Activated CD8-positive, alpha-beta memory T cell treated with anti-CD3 and anti-CD28 coated beads, Interleukin-2, amount 10 ng/mL, durations not matched to agents 7 days and 5 days (primary cell): ENCODE data around the gene SPATS2L. TPM values are rescaled to one million over a fixed set of nuclear protein-coding genes. Genes with fewer than 3 reads are reported as not detected.

ENCODE experiments used
- ATAC-seq: fragments of 150-1000 bp; cut with Tn5 transposase; one replicate; pipeline ENCODE4 v1.10.0; 2021; ENCODE audit warnings: moderate library complexity
- CTCF ChIA-PET: fragments of 350-600 bp; sonication (Branson Sonifier 250); formaldehyde crosslinking; loops from one replicate; lab custom pipeline; 2021; ENCODE audit warnings: antibody characterized with exemption; lab: Charles Lee
- DNase-seq: peaks from one replicate; pipeline ENCODE4 v3.0.0-alpha.2; 2020
- H3K27ac Mint-ChIP-seq: one replicate; pipeline ENCODE4 v1.8.0; 2021; ENCODE audit warnings: mild to moderate bottlenecking, mixed read lengths
- H3K27me3 Mint-ChIP-seq: one replicate; pipeline ENCODE4 v1.8.0; 2021; ENCODE audit warnings: mixed read lengths
- H3K36me3 Mint-ChIP-seq: one replicate; pipeline ENCODE4 v1.8.0; 2021; ENCODE audit warnings: mild to moderate bottlenecking, mixed read lengths
- H3K4me1 Mint-ChIP-seq: one replicate; pipeline ENCODE4 v1.8.0; 2021; ENCODE audit warnings: mixed read lengths
- H3K4me3 Mint-ChIP-seq: one replicate; pipeline ENCODE4 v1.8.0; 2021; ENCODE audit warnings: mild to moderate bottlenecking, moderate library complexity, mixed read lengths
- H3K9me3 Mint-ChIP-seq: one replicate; pipeline ENCODE4 v1.8.0; 2022; ENCODE audit warnings: low read depth, mixed read lengths
- total RNA-seq, 2 experiments: library from RNA; stranded (reverse); gene quantifications; one replicate each; pipeline ENCODE4 v1.2.3, GENCODE V29; 2021

SPATS2L gene
- total RNA-seq, 2 experiments from 2014 or later: 62.9 to 89.7 TPM

DNA sequence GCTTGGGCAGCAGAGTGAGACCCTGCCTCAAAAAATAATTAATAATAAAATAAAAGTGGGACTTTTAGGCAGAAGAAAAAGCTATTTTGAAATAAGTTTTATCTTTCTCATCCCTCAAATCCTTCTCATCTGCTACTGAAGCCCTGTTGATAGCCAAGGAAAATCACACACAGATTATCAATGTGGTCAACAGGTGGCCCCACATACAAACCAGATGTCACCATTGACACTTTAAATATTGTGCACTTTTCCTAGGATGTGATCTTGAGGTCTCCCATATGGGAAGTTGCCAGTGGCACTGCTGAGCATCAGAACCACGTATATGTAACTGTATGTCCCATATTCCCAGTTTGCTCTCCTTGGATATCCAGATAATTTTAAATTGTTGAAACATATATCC, 138.8 kb downstream of the SPATS2L start:
- DNase-seq (no peak), ATAC-seq (no peak)
- CTCF ChIA-PET: no interaction called here
- no peaks in the 10 kb centered on the region for H3K27me3 Mint-ChIP-seq
- peaks cover 48% of the 10 kb centered on the region for H3K36me3 Mint-ChIP-seq
- no peak overlapping the region for H3K4me3 Mint-ChIP-seq
- H3K27ac Mint-ChIP-seq: no peak overlapping the region
- H3K4me1 Mint-ChIP-seq: peaks cover 11% of the 10 kb centered on the region
- H3K9me3 Mint-ChIP-seq: no peaks in the 10 kb centered on the region

DNA sequence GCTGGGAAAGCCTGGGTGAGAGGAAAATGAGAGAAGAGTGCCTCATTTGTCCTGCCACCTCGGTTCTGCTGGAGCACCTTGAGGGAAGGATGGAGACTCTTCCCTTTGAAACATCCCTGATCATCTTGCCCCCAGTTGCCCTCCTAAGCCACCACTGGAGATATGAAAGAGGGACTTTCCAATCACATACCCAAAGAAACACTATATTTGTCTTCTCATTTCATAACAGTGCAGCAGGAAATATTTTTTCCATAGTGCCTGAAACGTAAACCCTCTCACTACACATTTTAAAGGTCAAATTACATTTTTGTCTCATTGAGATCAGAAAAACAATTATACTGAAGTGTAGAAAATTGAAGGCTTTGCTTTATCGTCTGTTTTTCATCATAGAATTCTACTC, 140.1 kb downstream of the SPATS2L start:
- no peaks in the 10 kb centered on the region for H3K9me3 Mint-ChIP-seq
- H3K27ac Mint-ChIP-seq: no peak overlapping the region
- H3K4me3 Mint-ChIP-seq: no peak overlapping the region
- H3K36me3 Mint-ChIP-seq: peaks cover 43% of the 10 kb centered on the region
- CTCF ChIA-PET: no interaction called here
- H3K4me1 Mint-ChIP-seq: peaks cover 11% of the 10 kb centered on the region
- no peaks in the 10 kb centered on the region for H3K27me3 Mint-ChIP-seq
- DNase-seq: no peak
- ATAC-seq: no peak

DNA sequence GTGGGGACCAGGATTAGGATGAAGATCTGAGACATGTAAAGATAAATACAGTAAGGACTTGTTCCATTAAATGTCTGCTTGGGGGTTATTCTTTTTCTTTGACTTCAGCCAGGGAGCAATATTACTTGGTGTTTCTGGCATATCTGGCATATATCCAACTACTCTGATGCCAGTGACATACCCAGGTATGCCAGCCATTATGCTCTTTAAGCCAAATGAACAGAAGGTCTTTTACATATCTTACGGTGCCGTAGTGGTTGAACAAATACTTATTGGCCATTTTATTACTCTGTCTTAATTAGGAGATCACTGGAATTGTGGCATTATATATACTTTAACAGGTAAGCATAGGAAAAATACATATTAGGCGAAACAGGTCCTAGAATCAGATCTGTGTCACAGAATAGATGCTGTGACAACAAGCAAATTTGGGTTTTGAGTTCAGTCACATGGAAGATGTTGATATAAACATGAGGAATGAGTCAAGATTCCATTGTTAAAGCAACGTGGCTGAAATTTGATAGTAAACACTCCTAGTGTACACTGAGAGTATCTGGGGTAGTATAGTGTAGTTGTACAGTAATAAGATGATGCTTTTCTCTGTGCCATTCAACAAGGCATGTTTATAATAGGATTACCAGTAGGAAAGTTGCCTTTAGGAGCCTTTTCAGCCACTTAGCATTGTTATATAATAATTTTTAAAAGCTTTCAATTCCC, 140.8 kb downstream of the SPATS2L start:
- DNase-seq: no peak
- H3K36me3 Mint-ChIP-seq: peaks cover 40% of the 10 kb centered on the region
- peaks cover 11% of the 10 kb centered on the region for H3K4me1 Mint-ChIP-seq
- ATAC-seq: no peak
- H3K27ac Mint-ChIP-seq: no peak overlapping the region
- no peak overlapping the region for H3K4me3 Mint-ChIP-seq
- no peaks in the 10 kb centered on the region for H3K27me3 Mint-ChIP-seq
- CTCF ChIA-PET: no interaction called here
- H3K9me3 Mint-ChIP-seq: no peaks in the 10 kb centered on the region

DNA sequence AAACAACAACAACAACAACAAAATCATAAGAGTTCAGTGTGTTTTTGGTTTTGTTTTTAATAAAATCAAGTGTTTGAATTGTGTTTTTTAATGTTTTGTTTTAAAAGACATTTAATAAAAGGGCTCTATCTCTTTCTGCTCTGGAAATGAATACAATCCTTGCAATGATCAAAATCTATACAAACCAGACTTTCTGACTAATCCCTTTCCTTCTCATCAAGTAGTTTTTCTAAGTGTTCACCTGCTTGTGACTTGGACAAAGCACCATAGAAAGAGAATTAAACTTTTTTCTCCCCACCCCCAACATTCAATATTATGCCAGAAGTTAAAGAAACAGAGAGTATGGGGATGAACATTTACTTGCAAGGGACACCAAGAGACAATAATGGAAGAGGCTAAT, 142.0 kb downstream of the SPATS2L start:
- Mint-ChIP-seq H3K9me3 (no peaks in the 10 kb centered on the region), H3K4me3 (no peak overlapping the region), H3K27me3 (no peaks in the 10 kb centered on the region), H3K4me1 (peaks cover 11% of the 10 kb centered on the region), H3K27ac (no peak overlapping the region), H3K36me3 (peaks cover 36% of the 10 kb centered on the region)
- DNase-seq: no peak
- CTCF ChIA-PET: no interaction called here
- ATAC-seq: no peak

DNA sequence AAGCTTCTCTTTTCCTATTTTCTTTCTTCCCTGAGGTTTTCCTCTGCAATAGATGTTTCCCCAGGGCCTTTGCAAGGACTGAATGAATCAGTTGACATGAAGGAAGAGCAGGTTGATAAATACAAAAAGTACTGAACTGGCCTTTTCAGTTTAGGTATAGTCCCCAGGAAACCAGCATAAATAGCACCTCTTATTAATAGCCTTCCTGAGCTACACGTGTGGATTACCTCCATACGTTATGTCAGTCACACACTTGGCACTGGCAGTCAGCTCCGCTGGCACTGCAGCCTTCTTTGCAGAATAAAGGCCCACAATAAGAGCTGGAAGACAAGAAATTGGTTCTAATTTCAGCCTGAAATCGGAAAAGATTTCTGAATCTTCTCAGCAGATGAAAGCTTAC, 142.7 kb downstream of the SPATS2L start:
- no peaks in the 10 kb centered on the region for H3K9me3 Mint-ChIP-seq
- peaks cover 32% of the 10 kb centered on the region for H3K36me3 Mint-ChIP-seq
- CTCF ChIA-PET: interaction anchor here (1.3 kb wide), 1 partner anchor 24 kb away, joined by 3 read pairs; no protein-coding TSS in a partner anchor
- no peaks in the 10 kb centered on the region for H3K27me3 Mint-ChIP-seq
- DNase-seq (no peak), ATAC-seq (no peak)
- H3K4me3 Mint-ChIP-seq: no peak overlapping the region
- peaks cover 14% of the 10 kb centered on the region for H3K4me1 Mint-ChIP-seq
- no peak overlapping the region for H3K27ac Mint-ChIP-seq

DNA sequence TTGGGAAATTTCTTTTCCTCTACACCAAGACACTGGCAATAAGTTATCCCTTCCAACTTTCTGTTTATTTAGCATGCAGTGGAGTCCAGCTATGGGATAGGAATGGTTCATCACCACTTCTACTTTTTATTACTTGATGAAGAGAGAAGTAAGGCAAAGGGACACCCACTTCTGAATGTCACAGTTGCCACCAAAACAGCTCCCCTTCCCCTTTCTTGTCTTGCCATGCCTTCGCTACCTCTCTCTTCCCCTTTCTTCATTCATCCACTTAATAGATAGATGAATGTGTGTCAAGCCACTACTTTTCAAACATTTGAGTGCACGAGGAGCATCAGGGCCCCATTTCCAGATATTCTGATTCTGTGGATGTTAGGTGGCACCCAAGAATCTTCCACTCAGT, 143.8 kb downstream of the SPATS2L start:
- H3K27me3 Mint-ChIP-seq: no peaks in the 10 kb centered on the region
- H3K4me1 Mint-ChIP-seq: peaks cover 23% of the 10 kb centered on the region
- peaks cover 32% of the 10 kb centered on the region for H3K36me3 Mint-ChIP-seq
- H3K4me3 Mint-ChIP-seq: no peak overlapping the region
- CTCF ChIA-PET: interaction anchor here (1.3 kb wide), 1 partner anchor 25 kb away, joined by 3 read pairs; no protein-coding TSS in a partner anchor
- DNase-seq: no peak
- no peak overlapping the region for H3K27ac Mint-ChIP-seq
- no peaks in the 10 kb centered on the region for H3K9me3 Mint-ChIP-seq
- ATAC-seq: no peak

DNA sequence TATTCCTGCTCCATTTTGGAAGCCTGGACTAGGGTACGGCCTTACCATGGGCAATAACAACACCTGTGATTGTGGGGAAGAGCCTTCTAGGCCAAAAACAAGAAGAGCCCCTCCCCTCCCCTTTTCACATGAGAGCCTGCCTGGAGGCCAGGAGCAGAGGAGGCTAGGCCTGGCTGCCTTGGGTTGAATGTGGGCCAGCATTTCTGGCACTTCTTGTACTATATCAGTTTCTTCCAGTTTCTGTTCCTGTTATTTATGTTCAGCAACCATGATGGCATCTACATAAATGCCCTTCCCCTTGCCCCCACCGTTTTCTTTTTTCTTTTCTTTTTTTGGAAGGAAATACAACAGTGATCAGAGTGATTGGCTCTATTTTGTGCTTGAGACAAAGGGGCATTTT, 145.0 kb downstream of the SPATS2L start:
- ATAC-seq (no peak), DNase-seq (no peak)
- CTCF ChIA-PET: no interaction called here
- Mint-ChIP-seq H3K4me3 (no peak overlapping the region), H3K9me3 (no peaks in the 10 kb centered on the region), H3K4me1 (peaks cover 31% of the 10 kb centered on the region), H3K36me3 (peaks cover 32% of the 10 kb centered on the region), H3K27ac (no peak overlapping the region), H3K27me3 (no peaks in the 10 kb centered on the region)

DNA sequence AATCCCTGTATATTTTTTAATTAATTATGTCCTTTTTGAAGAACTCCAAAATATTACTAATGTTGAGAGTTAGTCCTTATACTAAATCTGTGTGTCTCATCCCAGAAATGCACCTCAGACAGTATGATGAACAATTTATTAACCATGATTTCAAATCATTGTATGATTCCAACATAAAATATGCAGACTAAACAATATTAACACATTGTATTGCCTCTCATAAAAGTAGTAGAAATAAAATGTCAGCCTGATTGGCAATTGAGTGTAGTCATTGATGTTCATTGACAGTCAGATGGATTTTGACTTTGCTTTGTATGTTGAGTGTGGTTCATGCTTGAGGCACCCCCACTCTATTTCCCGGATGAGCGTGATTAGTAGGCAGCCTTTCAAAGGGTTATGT, 145.9 kb downstream of the SPATS2L start:
- Mint-ChIP-seq H3K27me3 (no peaks in the 10 kb centered on the region), H3K9me3 (no peaks in the 10 kb centered on the region), H3K4me1 (peaks cover 33% of the 10 kb centered on the region), H3K36me3 (peaks cover 33% of the 10 kb centered on the region), H3K27ac (no peak overlapping the region), H3K4me3 (no peak overlapping the region)
- ATAC-seq: no peak
- CTCF ChIA-PET: no interaction called here
- DNase-seq: no peak

DNA sequence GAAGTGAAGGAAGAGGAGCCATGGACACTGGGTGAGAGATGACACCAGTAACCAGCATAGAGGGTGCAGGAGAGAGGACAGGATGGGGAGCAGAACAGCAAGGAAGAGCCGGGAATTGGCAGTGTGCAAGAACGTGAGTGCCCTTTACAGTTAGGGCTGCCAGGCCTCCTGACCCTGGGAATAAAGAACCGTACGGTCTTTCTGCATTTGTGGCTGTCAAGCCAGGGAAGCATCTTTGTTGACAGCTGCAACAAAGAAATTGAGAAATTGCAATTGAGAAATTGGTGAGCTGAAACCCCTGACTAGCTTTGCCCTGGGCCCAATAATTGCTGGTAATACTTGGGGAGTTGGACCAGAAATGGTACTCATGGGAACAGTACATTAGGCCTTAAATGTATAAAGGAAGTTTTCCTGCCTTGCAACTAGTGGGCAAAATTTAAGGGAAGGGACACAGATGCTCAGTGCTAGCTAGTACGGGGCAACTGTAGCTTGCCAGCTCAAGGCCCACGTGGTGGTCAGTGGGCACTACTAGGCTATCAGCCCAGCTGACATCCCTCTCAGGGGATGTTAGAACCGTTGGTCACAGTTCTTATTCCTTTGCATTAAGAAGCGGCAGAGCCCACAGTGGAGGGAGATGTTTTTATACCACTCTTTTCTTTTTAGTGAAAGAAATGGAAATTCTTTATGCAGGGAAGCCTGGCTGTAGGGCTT, 146.8 kb downstream of the SPATS2L start:
- H3K36me3 Mint-ChIP-seq: peaks cover 32% of the 10 kb centered on the region

DNA sequence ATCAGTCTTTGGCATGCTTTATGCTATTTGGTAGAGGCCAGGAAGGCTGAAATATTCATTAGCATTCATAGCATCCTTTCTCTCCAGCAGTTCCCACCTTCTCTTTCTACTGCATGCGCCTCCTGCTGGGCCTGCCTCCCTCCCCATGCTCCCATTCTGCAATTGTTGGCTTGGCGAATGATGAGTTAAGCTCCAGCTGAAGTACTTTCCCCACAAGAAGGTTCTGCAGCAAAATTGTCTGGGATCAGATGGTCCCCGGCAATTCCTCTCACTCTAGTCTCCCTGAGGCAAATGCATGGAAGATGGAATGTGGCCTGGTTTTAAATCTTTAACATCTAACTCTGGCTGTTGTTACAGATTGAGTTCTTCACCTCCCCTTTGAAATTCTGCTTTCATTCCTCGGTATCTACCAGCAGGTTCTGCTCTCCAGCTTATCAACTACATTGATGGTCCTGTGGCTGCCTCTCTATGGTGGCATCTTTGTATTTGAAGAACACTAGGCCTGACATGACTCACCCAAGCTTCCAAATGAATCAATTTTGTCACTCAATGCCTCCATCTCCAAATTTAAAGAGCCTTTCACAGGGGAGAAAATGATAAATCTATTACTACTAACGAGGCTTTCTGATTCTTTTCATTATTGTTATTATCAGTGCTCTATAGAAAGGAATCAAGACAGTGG, 147.5 kb downstream of the SPATS2L start:
- ATAC-seq (no peak), DNase-seq (no peak)
- Mint-ChIP-seq H3K9me3 (no peaks in the 10 kb centered on the region), H3K27ac (peak overlapping the region; percentile 6), H3K36me3 (peaks cover 31% of the 10 kb centered on the region), H3K4me1 (peaks cover 24% of the 10 kb centered on the region), H3K4me3 (no peak overlapping the region), H3K27me3 (no peaks in the 10 kb centered on the region)
- CTCF ChIA-PET: interaction anchor here (1.5 to 1.8 kb wide), 2 partner anchors 14 to 27 kb away, joined by 4 to 7 read pairs; no protein-coding TSS in a partner anchor

More for the DNA sequence above, 146.8 kb downstream of the SPATS2L start:
- no peak overlapping the region for H3K27ac Mint-ChIP-seq
- ATAC-seq (no peak), DNase-seq (no peak)
- peaks cover 31% of the 10 kb centered on the region for H3K4me1 Mint-ChIP-seq
- H3K4me3 Mint-ChIP-seq: no peak overlapping the region
- H3K9me3 Mint-ChIP-seq: no peaks in the 10 kb centered on the region
- no peaks in the 10 kb centered on the region for H3K27me3 Mint-ChIP-seq
- CTCF ChIA-PET: interaction anchor here (1.8 kb wide), 1 partner anchor 28 kb away, joined by 7 read pairs; no protein-coding TSS in a partner anchor

DNA sequence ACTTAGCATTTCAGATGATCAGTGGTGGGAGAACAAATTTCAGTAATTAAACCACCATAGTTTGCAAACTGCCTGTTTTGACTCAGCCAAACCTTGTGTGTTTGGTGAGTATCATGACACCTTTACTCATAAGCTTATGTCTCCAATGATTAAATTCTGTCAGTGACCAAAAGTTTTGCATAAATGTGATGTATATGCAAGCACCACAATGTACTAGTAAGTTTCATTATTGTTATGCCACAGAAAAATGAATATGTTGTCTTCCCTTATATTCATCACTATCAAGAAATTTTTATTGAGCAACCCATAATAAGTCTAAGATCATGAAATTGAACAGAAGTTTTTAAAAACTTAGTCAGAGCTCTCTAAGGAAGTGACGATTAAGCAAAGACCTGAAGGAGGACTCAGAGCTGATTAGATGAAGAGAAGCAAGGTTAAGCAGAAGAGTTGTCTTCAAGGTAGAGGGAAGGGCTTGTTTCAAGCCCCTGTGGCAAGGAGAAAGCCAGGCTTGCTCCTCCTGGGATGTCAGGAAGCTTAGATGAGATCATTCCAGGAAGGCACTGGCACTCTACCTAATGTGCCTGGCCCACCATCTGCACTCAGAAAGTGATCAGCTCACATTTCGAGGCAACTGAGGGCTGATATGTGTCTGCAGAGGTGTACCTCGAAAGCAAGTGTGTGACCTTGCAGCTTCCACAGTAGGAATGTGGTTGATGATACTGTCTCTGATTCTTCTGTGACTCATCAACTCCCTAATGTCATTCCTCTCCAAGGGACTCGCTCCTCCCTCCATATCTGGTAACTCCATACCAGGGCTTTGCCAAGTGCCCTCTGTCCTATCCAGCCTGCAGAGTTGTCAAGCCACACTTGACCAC, 148.7 kb downstream of the SPATS2L start:
- H3K27ac Mint-ChIP-seq: peak overlapping the region; percentile 32
- DNase-seq: no peak
- ATAC-seq: peak; percentile 72

DNA sequence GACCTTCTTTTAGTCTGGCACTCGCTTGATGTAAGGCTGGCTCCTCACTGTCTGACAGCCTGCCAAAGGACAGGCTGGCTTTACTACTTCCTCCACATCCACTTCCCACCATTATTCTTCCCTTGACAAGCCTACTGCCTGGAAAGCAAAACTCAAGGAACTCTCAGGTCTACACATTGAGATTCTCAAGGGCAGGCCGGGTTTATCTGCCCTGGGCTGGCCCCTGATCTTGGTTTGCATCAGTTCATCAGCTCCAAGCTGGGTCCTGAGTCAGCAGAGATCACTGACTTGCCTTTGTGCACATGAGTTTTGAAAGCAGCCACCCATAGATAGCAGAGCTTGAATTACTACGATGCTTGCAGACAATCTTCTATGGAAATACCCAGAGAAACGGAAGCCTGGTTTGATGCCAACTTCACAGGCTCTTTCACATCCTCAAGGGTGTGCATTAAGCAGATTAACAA, 149.5 kb downstream of the SPATS2L start:
- Mint-ChIP-seq H3K9me3 (no peaks in the 10 kb centered on the region), H3K27ac (peak overlapping the region; percentile 1), H3K4me3 (no peak overlapping the region), H3K4me1 (peaks cover 24% of the 10 kb centered on the region), H3K36me3 (peaks cover 25% of the 10 kb centered on the region), H3K27me3 (no peaks in the 10 kb centered on the region)
- no peak for DNase-seq
- ATAC-seq: no peak
- CTCF ChIA-PET: interaction anchor here (1.0 to 1.3 kb wide), 2 partner anchors 12 to 15 kb away, joined by 3 read pairs; no protein-coding TSS in a partner anchor

More for the DNA sequence above, 148.7 kb downstream of the SPATS2L start:
- CTCF ChIA-PET: interaction anchor here (1.0 to 1.5 kb wide), 3 partner anchors 13 to 16 kb away, joined by 3 to 4 read pairs (median 3); no protein-coding TSS in a partner anchor
- H3K27me3 Mint-ChIP-seq: no peaks in the 10 kb centered on the region
- peaks cover 30% of the 10 kb centered on the region for H3K36me3 Mint-ChIP-seq
- H3K4me1 Mint-ChIP-seq: peaks cover 24% of the 10 kb centered on the region
- no peak overlapping the region for H3K4me3 Mint-ChIP-seq
- no peaks in the 10 kb centered on the region for H3K9me3 Mint-ChIP-seq
